H9 (cell line): Measurements from ENCODE around the gene RPL11. TPM values are rescaled to one million over a fixed set of nuclear protein-coding genes. Genes with fewer than 3 reads are reported as not detected.

Source experiments
- DNase-seq: peaks from one replicate; pipeline ENCODE4 v3.0.0-alpha.2; 2017
- H2AFZ ChIP-seq: one replicate; pipeline ENCODE4 v1.6.1; 2013; ENCODE audit warnings: mild to moderate bottlenecking, low read length, control low read depth, moderate library complexity
- H2AK5ac ChIP-seq: 2 replicates; pipeline ENCODE4 v1.6.1; 2013; ENCODE audit warnings: low read length, control low read depth, mixed read lengths; ENCODE audit not compliant: insufficient read length
- H2BK120ac ChIP-seq: one replicate; pipeline ENCODE4 v1.6.1; 2013; ENCODE audit warnings: low read depth, mild to moderate bottlenecking, low read length, control low read depth, inconsistent platforms; ENCODE audit not compliant: poor library complexity, severe bottlenecking
- H2BK12ac ChIP-seq: 2 replicates; pipeline ENCODE4 v1.6.1; 2013; ENCODE audit warnings: low read length, control low read depth, mixed read lengths, low read depth; ENCODE audit not compliant: insufficient read length
- H2BK15ac ChIP-seq: 2 replicates; pipeline ENCODE4 v1.6.1; 2013; ENCODE audit warnings: low read depth, low read length, control low read depth
- H2BK20ac ChIP-seq: one replicate; pipeline ENCODE4 v1.6.1; 2013; ENCODE audit warnings: low read depth, mild to moderate bottlenecking, low read length, control low read depth, inconsistent platforms; ENCODE audit not compliant: poor library complexity, severe bottlenecking
- H2BK5ac ChIP-seq: 2 replicates; pipeline ENCODE4 v1.6.1; 2013; ENCODE audit warnings: low read length, control low read depth, mixed read lengths; ENCODE audit not compliant: insufficient read length
- H3K14ac ChIP-seq: 2 replicates; pipeline ENCODE4 v1.6.1; 2013; ENCODE audit warnings: low read length, control low read depth; ENCODE audit not compliant: insufficient read depth
- H3K18ac ChIP-seq: 2 replicates; pipeline ENCODE4 v1.6.1; 2013; ENCODE audit warnings: low read depth, mild to moderate bottlenecking, mixed read lengths, low read length, control low read depth; ENCODE audit not compliant: insufficient read length
- H3K23ac ChIP-seq: 2 replicates; pipeline ENCODE4 v1.6.1; 2013; ENCODE audit warnings: low read length, control low read depth, mixed read lengths, low read depth; ENCODE audit not compliant: insufficient read length
- H3K23me2 ChIP-seq: 2 replicates; pipeline ENCODE4 v1.6.1; 2013; ENCODE audit warnings: low read depth, mild to moderate bottlenecking, mixed read lengths, low read length, control low read depth; ENCODE audit not compliant: insufficient read length, poor library complexity, severe bottlenecking
- H3K27ac ChIP-seq: 2 replicates; pipeline ENCODE4 v1.5.1; 2013; ENCODE audit warnings: low read length, control low read depth, mixed read lengths, low read depth; ENCODE audit not compliant: insufficient read length
- H3K27me3 ChIP-seq: 2 replicates; pipeline ENCODE4 v1.6.1; 2013; ENCODE audit warnings: low read length, control low read depth, inconsistent platforms; ENCODE audit not compliant: insufficient read depth
- H3K4ac ChIP-seq: 2 replicates; pipeline ENCODE4 v1.6.1; 2013; ENCODE audit warnings: low read depth, mild to moderate bottlenecking, control low read depth, inconsistent platforms, low read length, moderate library complexity
- H3K4me1 ChIP-seq: 2 replicates; pipeline ENCODE4 v1.6.1; 2013; ENCODE audit warnings: low read length, control low read depth, inconsistent platforms; ENCODE audit not compliant: insufficient read depth
- H3K4me2 ChIP-seq: 2 replicates; pipeline ENCODE4 v1.6.1; 2013; ENCODE audit warnings: low read length, control low read depth, mixed read lengths; ENCODE audit not compliant: insufficient read length, insufficient read depth
- H3K56ac ChIP-seq: 2 replicates; pipeline ENCODE4 v1.6.1; 2013; ENCODE audit warnings: low read depth, mild to moderate bottlenecking, mixed read lengths, low read length, control low read depth; ENCODE audit not compliant: insufficient read length
- H3K79me1 ChIP-seq: 2 replicates; pipeline ENCODE4 v1.6.1; 2013; ENCODE audit warnings: low read depth, mild to moderate bottlenecking, moderate library complexity, low read length, control low read depth, inconsistent platforms; ENCODE audit not compliant: insufficient read depth, poor library complexity, severe bottlenecking
- H3K79me2 ChIP-seq: 2 replicates; pipeline ENCODE4 v1.6.1; 2013; ENCODE audit warnings: low read length, control low read depth, inconsistent platforms; ENCODE audit not compliant: insufficient read depth
- H3K9ac ChIP-seq: 2 replicates; pipeline ENCODE4 v1.6.1; 2013; ENCODE audit warnings: low read length, control low read depth, mixed read lengths; ENCODE audit not compliant: insufficient read length; ENCODE audit errors: extremely low read depth
- H3K9me3 ChIP-seq: one replicate; pipeline ENCODE4 v1.6.1; 2013; ENCODE audit warnings: low read depth, low read length, inconsistent platforms; ENCODE audit not compliant: control insufficient read depth
- H3T11ph ChIP-seq: one replicate; pipeline ENCODE4 v1.6.1; 2013; ENCODE audit warnings: mild to moderate bottlenecking, low read length, control low read depth, inconsistent platforms
- H4K20me1 ChIP-seq: one replicate; pipeline ENCODE4 v1.6.1; 2013; ENCODE audit not compliant: control insufficient read depth, insufficient read length, insufficient read depth
- H4K5ac ChIP-seq: 2 replicates; pipeline ENCODE4 v1.6.1; 2013; ENCODE audit warnings: low read depth, mild to moderate bottlenecking, mixed read lengths, low read length, control low read depth; ENCODE audit not compliant: insufficient read length
- H4K8ac ChIP-seq: replicated peaks from 2 replicates; pipeline ENCODE4 v1.6.1; 2013; ENCODE audit warnings: low read length, control low read depth, mixed read lengths, low read depth; ENCODE audit not compliant: insufficient read length
- H4K91ac ChIP-seq: 2 replicates; pipeline ENCODE4 v1.6.1; 2013; ENCODE audit warnings: low read depth, mild to moderate bottlenecking, moderate library complexity, mixed read lengths, low read length, control low read depth; ENCODE audit not compliant: insufficient read length
- H3K27ac Mint-ChIP-seq, 3 experiments: 2 replicates in 2 of 3; 3 replicates in 1 of 3; pipeline ENCODE4 v1.8.0; 2020 to 2021; ENCODE audit warnings: mixed read lengths in 3 of 3, mild to moderate bottlenecking in 1 of 3, moderate library complexity in 1 of 3
- H3K27me3 Mint-ChIP-seq: 2 replicates; pipeline ENCODE4 v1.8.0; 2021; ENCODE audit warnings: low read depth, mild to moderate bottlenecking, moderate library complexity, mixed read lengths
- H3K36me3 Mint-ChIP-seq, 3 experiments: 2 replicates in 2 of 3; 3 replicates in 1 of 3; pipeline ENCODE4 v1.8.0; 2020 to 2021; ENCODE audit warnings: low read depth in 3 of 3, mixed read lengths in 3 of 3; ENCODE audit not compliant: insufficient read depth in 1 of 3
- H3K4me1 Mint-ChIP-seq, 2 experiments: 2 replicates each; pipeline ENCODE4 v1.8.0; 2020; ENCODE audit warnings: mixed read lengths in 2 of 2
- H3K4me3 Mint-ChIP-seq, 2 experiments: 2 replicates in 1 of 2; 3 replicates in 1 of 2; pipeline ENCODE4 v1.8.0; 2020 to 2021; ENCODE audit warnings: mild to moderate bottlenecking in 2 of 2, mixed read lengths in 2 of 2, moderate library complexity in 1 of 2
- H3K9me3 Mint-ChIP-seq, 2 experiments: 2 replicates in 1 of 2; 3 replicates in 1 of 2; pipeline ENCODE4 v1.8.0; 2020; ENCODE audit warnings: mild to moderate bottlenecking in 2 of 2, mixed read lengths in 2 of 2, moderate library complexity in 1 of 2
- CTCF ChIP-seq: fragments of 200-600 bp; sonication (generic); conservative IDR thresholded peaks from 3 replicates; pipeline ENCODE4 v1.8.0; 2021; ENCODE audit warnings: antibody characterized with exemption, mild to moderate bottlenecking
- WGBS: extraction: QIAGEN DNeasy Blood & Tissue Kit; methylation state at CpG from one replicate; pipeline ENCODE4 v1.1.7; 2013; ENCODE audit warnings: missing lambda C conversion rate, low lambda C conversion rate, mixed read lengths; ENCODE audit not compliant: insufficient read length; ENCODE audit errors: extremely low coverage; 5-methylcytosine and 5-hydroxymethylcytosine counted together
- total RNA-seq: library from RNA; stranded (reverse); gene quantifications from 2 replicates; pipeline ENCODE4 v1.2.1, GENCODE V29; 2021

The RPL11 gene
- total RNA-seq, 1 experiment from 2014 or later, result 1,618 TPM

DNA sequence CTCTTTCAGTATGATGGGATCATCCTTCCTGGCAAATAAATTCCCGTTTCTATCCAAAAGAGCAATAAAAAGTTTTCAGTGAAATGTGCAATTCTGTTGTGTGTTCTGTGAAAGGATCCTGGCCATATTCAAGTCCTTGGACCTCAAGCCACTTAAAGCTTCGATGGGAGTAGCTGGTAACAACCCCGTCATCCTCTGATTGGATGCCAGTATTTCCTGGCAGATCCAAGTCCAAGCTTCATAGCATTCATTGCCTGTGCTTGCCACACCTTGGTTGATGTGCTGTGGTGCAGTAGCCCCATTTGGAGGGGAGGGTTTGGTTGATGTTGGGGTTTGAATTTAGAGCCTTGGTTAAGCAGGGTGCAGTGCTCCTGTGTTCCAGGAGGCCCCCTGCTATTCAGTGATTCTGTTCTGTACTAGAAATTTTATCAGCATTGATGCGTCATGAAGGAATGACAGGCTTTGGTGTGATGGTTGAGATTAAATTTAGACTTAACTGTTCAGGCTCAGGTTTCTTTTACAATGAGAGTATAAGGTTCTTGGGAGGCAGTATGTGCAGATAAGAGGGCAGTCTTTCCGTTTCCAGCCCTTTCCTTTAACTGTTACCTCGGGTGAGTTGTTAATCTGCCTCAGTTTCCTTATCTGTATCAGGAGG lies 4.9 kb downstream of the RPL11 start:
- Mint-ChIP-seq H3K27me3 (no peaks in the 10 kb centered on the region; the same call in 1 of the 2 replicates), H3K4me3 (peak overlapping the region; percentile 3 to 39; a peak in 2 of 5 replicates), H3K27ac (peak overlapping the region in 1 of 3 experiments; percentile 69; a peak in 1 of 7 replicates), H3K36me3 (peaks cover 86 to 93% (median 91%) of the 10 kb centered on the region in 3 experiments), H3K4me1 (peaks cover 38 to 40% of the 10 kb centered on the region in 2 experiments), H3K9me3 (no peaks in the 10 kb centered on the region; a peak in 1 of 5 replicates)
- TF ChIP-seq CTCF, result no peak
- Histone ChIP-seq H4K8ac (no peak overlapping the region), H3K56ac (no peak overlapping the region), H3K79me2 (peaks cover 37% of the 10 kb centered on the region; the same call in 1 of the 2 replicates), H4K20me1 (no peaks in the 10 kb centered on the region), H3K23ac (no peak overlapping the region), H2AK5ac (no peak overlapping the region), H3K4me1 (peaks cover 4% of the 10 kb centered on the region; the same call in 1 of the 2 replicates), H3T11ph (no peak overlapping the region), H3K23me2 (peaks cover 6% of the 10 kb centered on the region), H3K9ac (no peak overlapping the region), H4K5ac (no peak overlapping the region), H3K4ac (no peak overlapping the region), H3K18ac (no peak overlapping the region), H3K79me1 (peaks cover 22% of the 10 kb centered on the region), H2BK20ac (no peak overlapping the region), H3K14ac (no peak overlapping the region), H2BK5ac (no peak overlapping the region), H3K27me3 (no peaks in the 10 kb centered on the region), H3K9me3 (no peaks in the 10 kb centered on the region), H2BK15ac (no peak overlapping the region), H4K91ac (no peak overlapping the region), H3K4me2 (peak overlapping the region; percentile 5), H2AFZ (no peak overlapping the region), H2BK12ac (no peak overlapping the region), H2BK120ac (no peak overlapping the region), H3K27ac (no peak overlapping the region)
- WGBS, result no CpG with 5 or more reads among the region's 6 CpGs
- DNase-seq, result no peak
